Measurements from ENCODE around the gene RFX3. TPM values are rescaled to one million over a fixed set of nuclear protein-coding genes. Genes with fewer than 3 reads are reported as not detected.

RFX3 gene
- total RNA-seq, 1 donor = 1.4 TPM

DNA sequence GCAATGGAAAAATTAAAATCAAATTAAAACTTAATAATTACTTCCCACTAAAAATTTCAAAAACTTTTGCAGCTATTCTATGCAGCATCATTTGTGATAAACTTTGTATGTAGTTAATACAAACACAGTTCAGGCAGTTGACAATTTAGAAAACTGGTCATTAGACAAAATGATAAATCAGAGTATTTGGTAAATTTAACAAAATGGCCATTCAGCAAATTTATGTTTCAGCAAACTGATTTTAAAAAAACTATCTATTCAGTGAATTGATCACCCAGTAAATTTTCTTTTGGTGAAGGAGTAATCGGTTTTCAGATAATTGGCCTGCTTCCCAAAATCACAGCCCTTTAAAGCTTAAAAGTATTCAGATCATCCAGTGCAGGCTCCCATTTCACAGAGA lies 116.3 kb downstream of the RFX3 start:
- Histone ChIP-seq H3K79me2 (ENCODE audit: insufficient read depth, low read length) (no peaks in the 10 kb centered on the region), H4K20me1 (ENCODE audit: insufficient read depth, low read length) (no peaks in the 10 kb centered on the region), H3K4me1 (ENCODE audit: insufficient read depth, low read length) (no peaks in the 10 kb centered on the region), H3K4me3 (ENCODE audit: insufficient read depth, low read length) (no peak overlapping the region), H2AFZ (ENCODE audit: low read length) (no peak overlapping the region), H3K4me2 (ENCODE audit: insufficient read depth, low read length) (no peak overlapping the region), H3K27ac (ENCODE audit: low read depth, low read length) (no peak overlapping the region), H3K27me3 (ENCODE audit: insufficient read depth, low read length) (no peaks in the 10 kb centered on the region), H3K9me3 (ENCODE audit: low read depth, low read length) (no peaks in the 10 kb centered on the region), H3K36me3 (ENCODE audit: insufficient read depth, low read length) (no peaks in the 10 kb centered on the region)
- no peak for DNase-seq (ENCODE audit: insufficient read length, low spot score, missing footprints)
- TF ChIP-seq, protein P1, sequence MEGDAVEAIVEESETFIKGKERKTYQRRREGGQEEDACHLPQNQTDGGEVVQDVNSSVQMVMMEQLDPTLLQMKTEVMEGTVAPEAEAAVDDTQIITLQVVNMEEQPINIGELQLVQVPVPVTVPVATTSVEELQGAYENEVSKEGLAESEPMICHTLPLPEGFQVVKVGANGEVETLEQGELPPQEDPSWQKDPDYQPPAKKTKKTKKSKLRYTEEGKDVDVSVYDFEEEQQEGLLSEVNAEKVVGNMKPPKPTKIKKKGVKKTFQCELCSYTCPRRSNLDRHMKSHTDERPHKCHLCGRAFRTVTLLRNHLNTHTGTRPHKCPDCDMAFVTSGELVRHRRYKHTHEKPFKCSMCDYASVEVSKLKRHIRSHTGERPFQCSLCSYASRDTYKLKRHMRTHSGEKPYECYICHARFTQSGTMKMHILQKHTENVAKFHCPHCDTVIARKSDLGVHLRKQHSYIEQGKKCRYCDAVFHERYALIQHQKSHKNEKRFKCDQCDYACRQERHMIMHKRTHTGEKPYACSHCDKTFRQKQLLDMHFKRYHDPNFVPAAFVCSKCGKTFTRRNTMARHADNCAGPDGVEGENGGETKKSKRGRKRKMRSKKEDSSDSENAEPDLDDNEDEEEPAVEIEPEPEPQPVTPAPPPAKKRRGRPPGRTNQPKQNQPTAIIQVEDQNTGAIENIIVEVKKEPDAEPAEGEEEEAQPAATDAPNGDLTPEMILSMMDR (IDR thresholded peaks at IDR 0.05; ENCODE audit: extremely low read depth, low read depth, low read length) = no peak

- Histone ChIP-seq H4K20me1 (ENCODE audit: insufficient read depth, low read length) (no peaks in the 10 kb centered on the region), H3K27ac (ENCODE audit: low read depth, low read length) (no peak overlapping the region), H3K4me3 (ENCODE audit: insufficient read depth, low read length) (no peak overlapping the region), H3K36me3 (ENCODE audit: insufficient read depth, low read length) (no peaks in the 10 kb centered on the region), H3K27me3 (ENCODE audit: insufficient read depth, low read length) (no peaks in the 10 kb centered on the region), H3K4me1 (ENCODE audit: insufficient read depth, low read length) (no peaks in the 10 kb centered on the region), H3K4me2 (ENCODE audit: insufficient read depth, low read length) (no peak overlapping the region), H3K79me2 (ENCODE audit: insufficient read depth, low read length) (no peaks in the 10 kb centered on the region), H2AFZ (ENCODE audit: low read length) (no peak overlapping the region), H3K9me3 (ENCODE audit: low read depth, low read length) (no peaks in the 10 kb centered on the region)
- no peak for DNase-seq (ENCODE audit: insufficient read length, low spot score, missing footprints)
- TF ChIP-seq, protein P1 (IDR thresholded peaks at IDR 0.05; ENCODE audit: extremely low read depth, low read depth, low read length) = no peak
These were observed 122.5 kb downstream of the RFX3 start for GRCh38 chr9:3403315-3403714.

DNA sequence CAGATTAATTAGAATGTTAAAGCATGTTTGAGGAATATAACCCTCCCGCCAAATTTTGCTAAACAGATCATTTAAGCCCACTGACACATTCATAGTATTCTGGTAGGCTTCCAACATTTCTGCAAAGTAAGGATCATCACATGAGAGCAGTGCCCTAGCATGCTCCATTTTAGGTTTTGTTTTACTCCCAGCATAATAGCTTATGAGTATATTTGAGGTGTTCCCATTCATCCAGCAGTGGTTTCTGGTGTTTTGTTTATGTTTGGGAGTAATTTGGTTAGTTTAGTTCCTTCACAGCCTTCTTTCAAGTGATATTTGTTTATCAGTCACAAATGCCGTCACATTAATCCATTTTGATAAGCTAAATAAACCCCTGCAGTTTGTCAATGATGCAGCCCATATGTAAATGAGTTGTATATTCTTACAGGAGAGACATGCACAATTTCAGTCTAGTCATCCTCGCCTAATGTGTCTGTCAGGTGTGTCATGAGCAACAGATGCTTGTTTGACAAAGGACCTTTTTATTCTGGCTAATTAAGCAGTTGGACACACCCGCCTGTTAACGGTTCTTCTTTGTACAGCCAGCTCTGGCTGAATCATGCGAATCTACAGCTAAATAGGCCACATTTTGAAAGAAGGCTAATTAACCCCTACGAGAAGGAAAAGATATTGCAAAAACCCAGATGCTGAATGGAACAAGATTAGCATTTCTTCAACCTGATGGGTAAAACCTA lies 124.4 kb downstream of the RFX3 start:
- Histone ChIP-seq H3K36me3 (ENCODE audit: insufficient read depth, low read length) (no peaks in the 10 kb centered on the region), H3K4me2 (ENCODE audit: insufficient read depth, low read length) (no peak overlapping the region), H3K4me3 (ENCODE audit: insufficient read depth, low read length) (no peak overlapping the region), H2AFZ (ENCODE audit: low read length) (no peak overlapping the region), H3K9me3 (ENCODE audit: low read depth, low read length) (no peaks in the 10 kb centered on the region), H3K27ac (ENCODE audit: low read depth, low read length) (no peak overlapping the region), H3K79me2 (ENCODE audit: insufficient read depth, low read length) (no peaks in the 10 kb centered on the region), H3K27me3 (ENCODE audit: insufficient read depth, low read length) (no peaks in the 10 kb centered on the region), H3K4me1 (ENCODE audit: insufficient read depth, low read length) (no peaks in the 10 kb centered on the region), H4K20me1 (ENCODE audit: insufficient read depth, low read length) (no peaks in the 10 kb centered on the region)
- TF ChIP-seq, protein P1 (IDR thresholded peaks at IDR 0.05; ENCODE audit: extremely low read depth, low read depth, low read length) = no peak
- DNase-seq (ENCODE audit: insufficient read length, low spot score, missing footprints) = no peak

DNA sequence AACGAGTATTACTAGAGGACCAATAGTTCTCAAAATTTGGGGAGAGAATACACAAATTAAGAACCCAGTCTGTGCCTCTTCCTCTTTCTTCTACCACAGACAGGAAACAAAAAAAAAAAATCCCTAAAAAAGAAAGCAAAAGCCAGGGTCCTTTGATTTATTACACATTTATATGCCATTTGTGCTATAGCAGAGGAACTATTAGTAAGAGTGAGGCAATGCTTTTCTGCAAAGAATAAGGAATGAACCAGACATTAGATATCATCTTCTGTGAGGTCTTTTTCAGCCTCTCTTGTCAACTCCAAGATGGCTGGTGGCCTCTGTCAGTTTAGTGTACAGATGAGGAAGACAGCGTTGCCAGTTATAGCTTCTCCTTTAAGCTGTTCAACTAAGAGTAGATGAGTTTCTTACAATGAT lies 127.6 kb downstream of the RFX3 start:
- TF ChIP-seq, protein P1 (IDR thresholded peaks at IDR 0.05; ENCODE audit: extremely low read depth, low read depth, low read length) = no peak
- H2AFZ ChIP-seq (ENCODE audit: low read length) = no peak overlapping the region

More for the DNA sequence above, 127.6 kb downstream of the RFX3 start:
- Histone ChIP-seq H3K27me3 (ENCODE audit: insufficient read depth, low read length) (no peaks in the 10 kb centered on the region), H3K4me2 (ENCODE audit: insufficient read depth, low read length) (no peak overlapping the region), H3K27ac (ENCODE audit: low read depth, low read length) (no peak overlapping the region), H3K4me3 (ENCODE audit: insufficient read depth, low read length) (no peak overlapping the region), H4K20me1 (ENCODE audit: insufficient read depth, low read length) (no peaks in the 10 kb centered on the region), H3K79me2 (ENCODE audit: insufficient read depth, low read length) (no peaks in the 10 kb centered on the region), H3K4me1 (ENCODE audit: insufficient read depth, low read length) (no peaks in the 10 kb centered on the region), H3K9me3 (ENCODE audit: low read depth, low read length) (no peaks in the 10 kb centered on the region), H3K36me3 (ENCODE audit: insufficient read depth, low read length) (no peaks in the 10 kb centered on the region)
- no peak for DNase-seq (ENCODE audit: insufficient read length, low spot score, missing footprints)

Data from osteoblast (primary cell).